Measurements from ENCODE around the gene LPCAT1.

The LPCAT1 gene

DNA sequence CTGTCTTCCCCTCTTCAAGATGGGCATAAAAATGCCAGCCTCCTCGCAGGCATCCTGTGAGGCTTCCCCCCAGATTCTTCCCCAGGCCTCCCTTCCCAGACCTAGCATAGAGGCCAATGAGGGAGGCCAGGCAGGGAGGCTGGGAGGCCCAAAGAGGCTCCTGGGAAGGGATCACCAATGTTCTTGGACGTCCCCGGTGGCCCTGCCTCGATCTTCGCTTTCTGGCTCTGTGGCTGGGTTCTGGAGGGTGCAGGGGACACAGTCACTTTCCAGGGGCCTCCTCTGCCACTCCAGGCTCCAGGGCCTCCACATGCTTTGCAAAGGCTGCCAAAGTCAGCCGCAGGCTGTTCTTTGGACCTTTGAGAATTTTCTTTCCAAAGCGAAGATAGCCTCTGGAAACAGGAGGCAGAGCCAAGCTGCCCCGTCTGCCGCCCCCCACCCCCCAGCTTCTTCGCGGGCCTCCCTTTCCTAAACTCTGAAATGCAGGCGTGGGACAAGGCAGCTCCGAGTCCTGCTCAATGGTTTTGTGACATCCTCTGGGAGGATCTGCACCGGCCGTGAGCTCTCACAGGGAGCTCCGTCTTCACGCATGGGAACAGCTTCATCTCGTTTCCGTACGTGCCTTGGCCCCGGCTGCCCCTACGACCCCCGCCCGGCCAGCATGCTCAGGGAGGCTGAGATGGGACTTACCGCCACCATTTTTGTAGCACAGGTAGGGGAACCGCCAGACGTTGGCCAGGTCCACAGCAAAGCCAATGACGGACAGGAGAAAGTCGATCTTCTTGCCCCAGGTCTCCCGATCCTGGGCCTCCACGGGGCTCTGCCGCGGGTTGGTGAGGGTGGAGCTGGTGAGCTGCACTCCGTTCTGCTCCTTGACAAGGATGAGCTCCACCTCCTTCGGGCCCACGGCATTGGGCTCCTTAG is 81.3 kb downstream of the LPCAT1 start:
- no peak overlapping the region for H3K4me3 ChIP-seq (ENCODE audit: low read depth, low read length)
- TF ChIP-seq, protein P1, sequence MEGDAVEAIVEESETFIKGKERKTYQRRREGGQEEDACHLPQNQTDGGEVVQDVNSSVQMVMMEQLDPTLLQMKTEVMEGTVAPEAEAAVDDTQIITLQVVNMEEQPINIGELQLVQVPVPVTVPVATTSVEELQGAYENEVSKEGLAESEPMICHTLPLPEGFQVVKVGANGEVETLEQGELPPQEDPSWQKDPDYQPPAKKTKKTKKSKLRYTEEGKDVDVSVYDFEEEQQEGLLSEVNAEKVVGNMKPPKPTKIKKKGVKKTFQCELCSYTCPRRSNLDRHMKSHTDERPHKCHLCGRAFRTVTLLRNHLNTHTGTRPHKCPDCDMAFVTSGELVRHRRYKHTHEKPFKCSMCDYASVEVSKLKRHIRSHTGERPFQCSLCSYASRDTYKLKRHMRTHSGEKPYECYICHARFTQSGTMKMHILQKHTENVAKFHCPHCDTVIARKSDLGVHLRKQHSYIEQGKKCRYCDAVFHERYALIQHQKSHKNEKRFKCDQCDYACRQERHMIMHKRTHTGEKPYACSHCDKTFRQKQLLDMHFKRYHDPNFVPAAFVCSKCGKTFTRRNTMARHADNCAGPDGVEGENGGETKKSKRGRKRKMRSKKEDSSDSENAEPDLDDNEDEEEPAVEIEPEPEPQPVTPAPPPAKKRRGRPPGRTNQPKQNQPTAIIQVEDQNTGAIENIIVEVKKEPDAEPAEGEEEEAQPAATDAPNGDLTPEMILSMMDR (IDR thresholded peaks at IDR 0.05; ENCODE audit: low read depth, low read length): no peak

DNA sequence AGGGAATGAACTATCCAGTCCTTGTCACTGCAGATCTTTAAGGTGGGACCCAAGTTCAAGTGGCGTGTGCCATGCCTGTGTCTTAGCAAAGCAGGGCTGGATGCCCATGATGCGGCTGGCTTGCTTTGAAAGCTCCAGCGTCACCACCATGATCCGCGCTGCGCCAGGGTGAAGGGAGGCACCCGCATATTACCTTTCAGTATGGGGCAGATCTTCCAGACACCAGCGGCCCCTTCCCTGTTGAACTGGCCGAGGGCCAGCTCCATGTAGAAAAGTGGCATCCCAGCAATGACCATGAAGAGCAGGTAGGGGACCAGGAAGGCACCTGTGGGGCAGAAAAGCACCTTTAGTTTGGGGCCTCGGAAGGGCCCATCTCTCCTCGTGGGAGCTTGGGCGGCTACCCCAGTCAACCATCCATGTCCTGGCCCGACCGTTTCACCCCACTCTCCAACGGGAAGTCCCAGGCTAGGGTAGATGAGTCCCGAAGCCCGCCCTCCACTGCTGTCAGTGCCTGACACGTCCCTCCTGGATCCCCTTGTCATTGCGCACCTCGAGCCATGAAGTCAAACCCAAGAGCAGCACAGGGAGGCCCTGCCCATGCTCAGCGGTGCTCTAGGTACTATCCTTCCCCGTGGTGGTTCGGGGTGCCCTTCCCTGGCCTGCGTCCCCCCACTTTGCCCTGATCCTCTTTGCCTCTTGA is 82.4 kb downstream of the LPCAT1 start:
- no peak overlapping the region for H3K4me3 ChIP-seq (ENCODE audit: low read depth, low read length)
- TF ChIP-seq, protein P1 (IDR thresholded peaks at IDR 0.05; ENCODE audit: low read depth, low read length): no peak

DNA sequence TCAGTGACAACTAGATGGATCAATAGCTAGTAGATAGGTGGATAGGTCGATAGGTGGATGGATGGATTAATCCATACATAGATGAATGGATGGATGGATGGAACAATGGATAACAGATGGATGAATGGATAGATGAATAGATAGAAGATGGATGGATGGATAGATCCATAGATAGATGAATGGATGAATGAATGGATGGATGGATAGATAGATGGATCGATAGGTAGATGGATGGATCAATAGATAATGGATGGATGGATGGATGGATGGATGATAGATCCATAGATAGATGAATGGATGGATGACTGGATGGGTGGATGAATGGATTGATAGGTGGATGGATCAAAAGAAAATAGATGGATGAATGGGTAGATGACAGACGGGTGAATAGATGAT is 83.7 kb downstream of the LPCAT1 start:
- TF ChIP-seq, protein P1 (IDR thresholded peaks at IDR 0.05; ENCODE audit: low read depth, low read length): no peak

DNA sequence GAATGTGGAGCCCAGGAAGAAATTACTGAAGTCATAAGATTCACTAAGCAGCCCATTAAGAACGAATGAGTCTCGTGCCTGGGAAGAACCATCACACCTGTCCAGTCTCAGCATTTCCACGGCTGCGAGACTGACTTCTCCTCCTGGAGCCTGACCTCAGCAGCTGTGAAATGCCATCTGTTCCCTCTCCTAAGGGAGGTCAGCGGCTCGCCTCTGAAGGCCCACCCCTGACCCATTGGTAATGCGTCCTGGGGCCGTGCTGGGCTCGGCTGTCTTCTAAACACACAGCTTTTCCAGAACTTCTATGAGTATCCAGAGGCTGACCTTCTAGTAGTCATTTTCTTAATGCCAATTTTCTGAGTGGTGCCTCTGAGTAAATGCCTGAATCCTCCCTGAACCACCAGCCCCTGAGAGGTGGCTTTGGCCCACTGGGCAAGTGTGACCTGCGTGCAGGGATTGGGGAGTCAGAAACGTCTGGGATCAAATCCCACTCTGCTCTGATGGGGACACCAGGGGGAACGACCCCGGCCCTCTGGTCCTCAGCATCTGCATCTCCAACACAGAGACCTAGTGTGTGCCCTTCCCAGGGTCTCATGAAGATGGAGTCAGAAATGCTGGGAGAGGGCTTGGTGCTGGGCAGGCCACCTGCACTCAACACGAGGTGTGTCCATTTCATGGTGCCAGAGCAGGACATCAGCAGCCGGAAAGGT is 84.2 kb downstream of the LPCAT1 start:
- H3K4me3 ChIP-seq (ENCODE audit: low read depth, low read length): no peak overlapping the region
- TF ChIP-seq, protein P1 (IDR thresholded peaks at IDR 0.05; ENCODE audit: low read depth, low read length): no peak

More for the DNA sequence above, 83.7 kb downstream of the LPCAT1 start:
- H3K4me3 ChIP-seq (ENCODE audit: low read depth, low read length): no peak overlapping the region

DNA sequence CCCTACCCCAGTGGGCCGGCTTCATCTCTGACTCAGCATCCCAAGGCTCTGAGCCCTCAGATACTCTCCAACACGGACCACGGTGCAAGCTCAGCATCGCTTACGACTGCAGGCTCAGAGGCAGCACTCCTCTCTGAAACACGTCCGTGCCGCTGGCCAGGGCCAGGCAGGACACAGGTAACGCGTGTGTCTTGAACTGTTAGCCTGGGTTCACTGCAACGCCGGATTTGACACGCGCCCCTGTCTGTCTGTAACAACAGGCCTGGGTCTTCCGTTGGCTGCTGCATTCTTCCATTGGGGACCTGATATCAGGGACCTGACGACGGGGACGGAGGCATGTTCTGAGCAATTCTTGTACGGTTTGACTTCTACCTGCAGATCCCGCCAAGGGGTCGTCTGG is 84.9 kb downstream of the LPCAT1 start:
- no peak overlapping the region for H3K4me3 ChIP-seq (ENCODE audit: low read depth, low read length)
- TF ChIP-seq, protein P1 (IDR thresholded peaks at IDR 0.05; ENCODE audit: low read depth, low read length): no peak

DNA sequence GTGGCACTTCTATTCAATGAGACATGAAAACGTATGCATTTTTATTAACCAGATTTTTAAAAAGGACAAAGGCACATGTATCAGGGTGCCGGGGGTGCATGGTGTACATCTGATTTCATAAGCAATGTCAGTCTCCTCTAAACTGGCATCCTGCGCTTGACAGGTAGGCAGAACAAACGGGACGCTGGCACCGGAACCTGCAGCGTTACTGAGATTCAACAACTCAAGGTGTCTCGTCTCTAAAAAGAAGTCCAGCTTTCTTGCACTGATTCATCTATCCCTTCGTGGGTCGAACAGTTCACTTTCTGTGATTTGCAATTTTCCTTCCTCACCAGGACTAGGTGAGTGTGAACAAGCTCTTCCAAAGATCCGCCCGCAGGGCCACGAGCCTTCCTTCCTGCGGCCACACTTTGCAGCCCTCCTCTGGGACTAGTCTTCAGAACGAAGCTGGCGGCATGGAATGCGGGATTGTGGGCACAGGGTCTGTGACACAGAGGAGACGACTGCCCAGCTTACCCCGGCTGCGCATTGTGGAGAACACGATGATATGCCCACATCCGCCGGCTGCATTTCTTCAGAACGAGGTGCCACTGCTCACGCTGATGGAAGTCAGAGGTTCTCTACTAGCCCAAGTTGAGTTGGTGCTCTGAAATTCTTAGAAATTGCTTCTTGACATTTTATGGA is 85.7 kb downstream of the LPCAT1 start:
- TF ChIP-seq, protein P1 (IDR thresholded peaks at IDR 0.05; ENCODE audit: low read depth, low read length): no peak
- no peak overlapping the region for H3K4me3 ChIP-seq (ENCODE audit: low read depth, low read length)

Data from WI38 (cell line).